Measurements from ENCODE around the gene AANAT.

AANAT gene

GRCh38 chr17:76491271-76492122 is 24.1 kb downstream of the AANAT start:
- no peak for DNase-seq

- DNase-seq = no peak
These were observed 25.0 kb downstream of the AANAT start for GRCh38 chr17:76492123-76492988.

GRCh38 chr17:76492989-76493501 is 25.6 kb downstream of the AANAT start:
- DNase-seq = peak; percentile 42 to 57

GRCh38 chr17:76493505-76494167 is 26.2 kb downstream of the AANAT start:
- DNase-seq = no peak

GRCh38 chr17:76495663-76496400 is 28.4 kb downstream of the AANAT start:
- no peak for DNase-seq

- no peak for DNase-seq
These were observed 29.1 kb downstream of the AANAT start for GRCh38 chr17:76496464-76496863.

GRCh38 chr17:76497699-76497978 is 30.2 kb downstream of the AANAT start:
- no peak for DNase-seq

- DNase-seq = peak in 1 of 2 experiments; percentile 41
These were observed 30.8 kb downstream of the AANAT start for GRCh38 chr17:76497979-76498875.

GRCh38 chr17:76498876-76499251 is 31.5 kb downstream of the AANAT start:
- no peak for DNase-seq

GRCh38 chr17:76499267-76499667 is 31.9 kb downstream of the AANAT start:
- no peak for DNase-seq

GRCh38 chr17:76500074-76500746 is 32.8 kb downstream of the AANAT start:
- no peak for DNase-seq

GRCh38 chr17:76500747-76501017 is 33.3 kb downstream of the AANAT start:
- DNase-seq = no peak

- peak in 1 of 2 experiments; percentile 68 for DNase-seq
These were observed 33.8 kb downstream of the AANAT start, which contains the start of gene RHBDF2 for GRCh38 chr17:76501018-76501826. TSS of gene RHBDF2 (minus strand) at chr17:76501423. CDS start at chr17:76481524, 19,899 bp downstream.

- no peak for DNase-seq
These were observed 34.5 kb downstream of the AANAT start for GRCh38 chr17:76501827-76502307.

- DNase-seq = no peak
These were observed 35.2 kb downstream of the AANAT start for GRCh38 chr17:76502341-76503211.

GRCh38 chr17:76504117-76504516 is 36.7 kb downstream of the AANAT start:
- peak in 1 of 2 experiments; percentile 13 for DNase-seq

GRCh38 chr17:76506408-76507345 is 39.3 kb downstream of the AANAT start:
- DNase-seq = peak in 1 of 2 experiments; percentile 65

Data from SW 1271 (cell line).